Subcutaneous adipose tissue (tissue), 4 donors: Measurements from ENCODE around the gene KDM4C. TPM values are rescaled to one million over a fixed set of nuclear protein-coding genes. Genes with fewer than 3 reads are reported as not detected.

Experiments used
- CTCF ChIP-seq: fragments of 450-650 bp; IDR thresholded peaks from one replicate; pipeline ENCODE4 v1.5.1; 2016; ENCODE audit warnings: low read depth, mild to moderate bottlenecking, control low read depth, antibody characterized with exemption, moderate library complexity
- total RNA-seq, 4 donors: library from RNA; depleted of rRNA; stranded (reverse); fragments of >200 nt; gene quantifications; one replicate each; pipeline ENCODE4 v1.1.0, GENCODE V29; 2016

The KDM4C gene
- total RNA-seq, 4 donors from 2014 or later: 31.6 to 37.2 (median 34.0) TPM

- TF ChIP-seq CTCF: no peak
Measured at GRCh38 chr9:6909181-6909580, 151.4 kb downstream of the KDM4C start.

- TF ChIP-seq CTCF: no peak
Measured at GRCh38 chr9:6910032-6910431, 152.3 kb downstream of the KDM4C start.

GRCh38 chr9:6910497-6910896 lies 152.7 kb downstream of the KDM4C start:
- TF ChIP-seq CTCF: no peak

DNA sequence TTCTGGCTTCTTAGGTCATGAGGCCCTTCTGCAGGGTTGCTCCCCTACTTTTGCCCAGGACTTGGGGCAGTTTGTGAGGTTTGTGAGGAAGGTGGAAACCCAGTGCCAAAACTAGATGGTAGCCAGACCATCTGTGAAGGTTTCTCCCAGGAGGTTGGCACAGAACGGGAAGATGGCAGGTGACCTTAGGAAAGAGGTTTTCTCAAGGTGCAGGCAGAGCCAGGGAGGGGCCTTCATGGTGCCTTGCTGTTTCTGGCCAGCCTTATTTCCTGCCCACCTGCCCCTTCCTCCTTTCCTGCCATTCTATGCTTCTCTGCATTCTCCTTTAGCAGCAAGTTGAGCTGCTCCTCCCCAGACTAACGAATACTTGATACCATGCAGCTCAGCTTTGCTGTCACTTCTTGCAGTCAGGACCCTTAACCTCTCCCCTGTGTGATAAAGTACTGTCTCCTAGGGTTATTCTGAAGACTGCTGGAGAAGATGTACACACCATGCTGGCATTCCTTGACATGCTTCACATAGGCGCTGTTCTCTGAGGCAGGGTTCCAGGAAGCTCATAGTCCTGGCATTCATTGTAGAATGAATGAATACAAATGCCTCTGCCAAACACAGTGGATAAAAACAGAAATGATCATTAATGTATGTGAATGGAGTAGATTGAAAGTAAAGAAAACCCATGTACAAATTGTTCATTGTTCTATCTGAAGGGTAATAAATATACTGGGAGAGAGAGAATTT lies 154.3 kb downstream of the KDM4C start:
- TF ChIP-seq CTCF: no peak

DNA sequence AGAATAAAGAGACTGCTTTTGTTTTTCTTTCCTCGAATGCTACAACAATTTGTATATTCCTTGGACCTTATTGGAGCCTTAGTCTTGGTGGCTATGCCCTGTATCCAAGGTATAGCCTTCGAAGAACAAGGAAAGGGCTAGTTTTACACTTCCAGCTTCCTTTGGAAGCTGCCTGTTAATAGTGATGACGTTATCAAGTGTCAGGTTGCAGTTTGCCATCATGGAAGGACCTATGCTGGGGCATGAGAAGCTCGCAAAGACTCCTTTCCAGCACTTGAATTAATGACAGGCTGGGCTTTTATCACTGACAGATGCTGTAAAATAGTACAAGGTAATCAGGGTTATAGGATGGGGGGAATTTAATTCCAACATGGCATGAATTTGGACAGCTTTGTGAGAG lies 157.9 kb downstream of the KDM4C start:
- TF ChIP-seq CTCF: no peak

DNA sequence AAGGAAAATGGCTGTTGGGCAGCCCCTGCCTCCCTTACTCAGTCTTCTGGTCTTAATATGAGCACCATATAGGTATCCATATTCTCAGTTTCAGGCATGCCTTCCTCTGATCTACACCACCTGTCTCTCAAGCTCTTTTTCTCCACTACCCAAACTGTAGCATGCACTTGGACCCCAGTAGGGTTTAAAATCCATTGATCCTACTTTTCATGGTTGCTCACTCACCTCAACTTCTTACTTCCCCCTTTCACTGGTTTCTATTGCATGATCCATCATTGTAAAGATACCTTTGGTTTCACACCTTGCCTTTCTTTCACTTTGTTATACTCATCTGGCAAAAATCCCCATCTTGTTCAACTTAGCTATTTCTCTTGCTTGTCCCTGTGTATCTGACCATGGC lies 159.4 kb downstream of the KDM4C start:
- no peak for TF ChIP-seq CTCF

GRCh38 chr9:6920041-6920440 lies 162.3 kb downstream of the KDM4C start:
- no peak for TF ChIP-seq CTCF
